GM19452 (cell line): ENCODE results near the gene RASL10B.

Experiments
- ATAC-seq: cut with Tn5 transposase; IDR thresholded peaks from one replicate; pipeline ENCODE4 v1.9.1; 2021; ENCODE audit not compliant: unreplicated experiment

RASL10B gene

DNA sequence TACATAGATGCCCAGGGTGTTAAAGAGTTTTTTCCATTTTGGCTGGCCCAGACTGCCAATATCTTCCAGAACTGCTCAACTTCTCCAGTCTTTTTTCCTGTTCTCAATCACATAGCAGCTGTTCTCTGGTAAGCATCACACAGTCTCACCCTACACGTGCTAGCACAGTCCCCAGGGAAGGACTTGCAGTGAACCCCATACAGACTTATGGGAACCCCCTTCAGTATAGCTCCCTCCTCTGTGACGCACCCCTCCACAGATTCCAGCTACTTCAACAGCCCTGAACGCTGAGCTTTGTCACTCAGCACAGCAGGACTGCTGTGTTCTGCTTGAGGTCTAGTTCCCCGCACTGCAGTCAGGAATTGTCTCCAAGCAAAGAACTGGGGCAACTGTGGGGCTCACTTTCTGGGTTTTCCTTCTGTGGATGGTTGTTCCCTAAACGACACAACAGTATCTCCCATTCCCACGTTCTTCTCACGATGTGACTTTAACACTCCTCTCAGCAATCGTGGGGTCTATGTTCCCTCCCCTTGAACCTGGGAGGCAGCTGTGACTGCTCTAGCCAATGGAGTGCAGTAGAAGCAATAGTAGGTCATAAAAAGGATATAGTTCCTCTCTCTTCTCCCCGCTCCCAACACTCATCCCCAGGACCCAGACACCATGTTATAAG, 60.4 kb downstream of the RASL10B start:
- no peak for ATAC-seq
